Large intestine (tissue), 3 donors: Measurements from ENCODE around the gene CLDN24. TPM values are rescaled to one million over a fixed set of nuclear protein-coding genes. Genes with fewer than 3 reads are reported as not detected.

Source experiments
- DNase-seq, 2 donors: peaks; one replicate each; pipeline versions ENCODE4 v3.0.0 to v3.0.0-alpha.2; 2013
- H3K27ac ChIP-seq: one replicate; pipeline ENCODE4 v1.5.1; 2013; ENCODE audit warnings: low read length
- H3K27me3 ChIP-seq: 2 replicates; pipeline ENCODE4 v1.6.1; 2013; ENCODE audit warnings: low read length; ENCODE audit not compliant: control insufficient read depth, insufficient read depth
- H3K36me3 ChIP-seq: 2 replicates; pipeline ENCODE4 v1.6.1; 2013; ENCODE audit warnings: low read length; ENCODE audit not compliant: control insufficient read depth, insufficient read depth
- H3K4me1 ChIP-seq: one replicate; pipeline ENCODE4 v1.6.1; 2013; ENCODE audit warnings: low read length; ENCODE audit not compliant: control insufficient read depth, insufficient read depth
- H3K4me3 ChIP-seq: one replicate; pipeline ENCODE4 v1.5.1; 2013; ENCODE audit warnings: low read length
- H3K9me3 ChIP-seq: one replicate; pipeline ENCODE4 v1.6.1; 2013; ENCODE audit warnings: mild to moderate bottlenecking, low read depth, low read length, moderate library complexity; ENCODE audit not compliant: control insufficient read depth
- WGBS: methylation state at CpG from one replicate; pipeline ENCODE4 v1.1.5; 2013; ENCODE audit warnings: low lambda C conversion rate; ENCODE audit not compliant: insufficient coverage; 5-methylcytosine and 5-hydroxymethylcytosine counted together
- polyA plus RNA-seq: library from polyadenylated mRNA; unstranded; fragments of 120-200 nt; gene quantifications from one replicate; pipeline ENCODE4 v1.2.1, GENCODE V29; 2013

The CLDN24 gene
- polyA plus RNA-seq, 1 donor = 0.10 TPM

GRCh38 chr4:183303301-183303700, 18.9 kb downstream of the CLDN24 start:
- no peaks in the 10 kb centered on the region for H3K27me3 ChIP-seq
- H3K4me3 ChIP-seq = no peak overlapping the region
- H3K36me3 ChIP-seq = peaks cover 5% of the 10 kb centered on the region
- no peak for DNase-seq
- 100% methylated on average over 2 of the region's 4 CpGs for WGBS
- no peak overlapping the region for H3K27ac ChIP-seq
- H3K9me3 ChIP-seq = no peaks in the 10 kb centered on the region
- no peaks in the 10 kb centered on the region for H3K4me1 ChIP-seq

GRCh38 chr4:183300655-183301054, 21.6 kb downstream of the CLDN24 start:
- 100% methylated on average over 1 of the region's 5 CpGs for WGBS
- no peaks in the 10 kb centered on the region for H3K4me1 ChIP-seq
- H3K36me3 ChIP-seq = peaks cover 10% of the 10 kb centered on the region
- H3K9me3 ChIP-seq = no peaks in the 10 kb centered on the region
- H3K4me3 ChIP-seq = no peak overlapping the region
- H3K27ac ChIP-seq = no peak overlapping the region
- no peaks in the 10 kb centered on the region for H3K27me3 ChIP-seq
- DNase-seq = no peak

DNA sequence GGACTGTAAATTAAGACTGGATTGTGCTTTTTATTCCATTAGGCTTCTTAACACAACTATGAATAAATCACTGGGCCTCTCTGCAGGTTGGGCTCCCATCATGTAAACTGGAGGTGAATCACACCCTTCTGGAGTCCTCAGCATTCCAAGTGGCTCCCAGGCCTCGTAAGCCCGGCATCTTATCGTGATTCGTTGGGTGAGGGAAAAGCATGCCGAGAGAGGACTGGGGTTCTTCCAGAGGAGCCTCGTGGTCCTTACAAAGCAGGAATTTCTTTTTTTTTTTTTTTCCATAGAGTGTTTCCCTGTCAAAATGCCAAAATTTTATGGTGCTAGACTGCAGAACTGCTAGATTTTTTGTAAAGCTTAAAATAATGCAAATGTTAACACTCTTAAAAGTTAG, 22.2 kb downstream of the CLDN24 start:
- Histone ChIP-seq H3K27me3 (no peaks in the 10 kb centered on the region), H3K27ac (no peak overlapping the region), H3K9me3 (no peaks in the 10 kb centered on the region), H3K36me3 (peaks cover 10% of the 10 kb centered on the region), H3K4me3 (no peak overlapping the region), H3K4me1 (no peaks in the 10 kb centered on the region)
- WGBS = no CpG with 5 or more reads among the region's 6 CpGs
- DNase-seq = no peak

GRCh38 chr4:183299464-183299863, 22.8 kb downstream of the CLDN24 start:
- H3K9me3 ChIP-seq = no peaks in the 10 kb centered on the region
- H3K4me3 ChIP-seq = no peak overlapping the region
- peaks cover 9% of the 10 kb centered on the region for H3K36me3 ChIP-seq
- WGBS = no CpG with 5 or more reads among the region's 2 CpGs
- H3K27ac ChIP-seq = no peak overlapping the region
- H3K4me1 ChIP-seq = no peaks in the 10 kb centered on the region
- no peak for DNase-seq
- no peaks in the 10 kb centered on the region for H3K27me3 ChIP-seq

DNA sequence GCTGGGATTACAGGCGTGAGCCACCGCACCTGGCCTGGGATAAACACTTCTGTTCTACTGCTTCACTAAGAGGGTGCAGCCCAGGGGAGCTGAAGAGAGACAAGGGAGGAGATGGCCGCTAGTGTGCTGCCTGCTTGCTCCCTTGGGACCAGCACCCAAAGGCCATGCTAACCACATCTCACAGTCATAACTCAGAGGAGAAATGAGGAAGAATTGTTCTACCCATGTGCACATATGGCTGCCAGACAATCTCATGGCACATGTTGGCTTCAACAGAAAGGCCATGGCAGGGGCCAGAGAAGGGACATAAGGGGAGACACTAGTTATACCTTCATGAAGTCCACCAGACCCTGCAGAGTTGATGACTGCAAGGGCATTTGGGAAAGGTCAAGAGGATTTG, 24.6 kb downstream of the CLDN24 start:
- Histone ChIP-seq H3K4me3 (no peak overlapping the region), H3K4me1 (no peaks in the 10 kb centered on the region), H3K27ac (no peak overlapping the region), H3K27me3 (no peaks in the 10 kb centered on the region), H3K36me3 (peaks cover 4% of the 10 kb centered on the region), H3K9me3 (no peaks in the 10 kb centered on the region)
- no peak for DNase-seq
- no CpG with 5 or more reads among the region's 3 CpGs for WGBS

DNA sequence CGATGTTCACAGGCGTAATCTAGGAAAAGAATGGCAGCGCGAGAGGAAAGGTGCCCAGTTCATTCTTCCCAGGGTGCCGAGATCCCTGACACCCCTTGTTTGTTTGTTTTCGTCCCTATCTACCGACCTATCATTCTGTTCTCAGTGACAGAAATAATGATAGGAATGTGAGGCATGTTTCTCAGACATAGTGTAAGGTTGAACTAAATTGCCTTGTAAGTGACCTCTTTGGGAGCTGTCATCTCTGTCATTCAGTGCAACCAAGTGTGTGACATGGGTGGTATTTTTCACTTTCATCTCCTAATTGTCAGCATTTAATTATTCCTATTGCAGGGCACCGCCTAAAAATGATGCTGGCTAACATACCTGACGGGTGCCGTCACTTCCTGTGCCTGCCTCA, 26.5 kb downstream of the CLDN24 start:
- H3K27ac ChIP-seq = no peak overlapping the region
- WGBS = no CpG with 5 or more reads among the region's 10 CpGs
- H3K36me3 ChIP-seq = peaks cover 8% of the 10 kb centered on the region
- no peak overlapping the region for H3K4me3 ChIP-seq
- no peaks in the 10 kb centered on the region for H3K9me3 ChIP-seq
- DNase-seq = no peak
- H3K27me3 ChIP-seq = no peaks in the 10 kb centered on the region
- no peaks in the 10 kb centered on the region for H3K4me1 ChIP-seq

GRCh38 chr4:183291070-183291469, 31.2 kb downstream of the CLDN24 start:
- Histone ChIP-seq H3K4me3 (no peak overlapping the region), H3K27ac (no peak overlapping the region), H3K4me1 (peaks cover 31% of the 10 kb centered on the region), H3K36me3 (peaks cover 9% of the 10 kb centered on the region), H3K27me3 (no peaks in the 10 kb centered on the region), H3K9me3 (no peaks in the 10 kb centered on the region)
- DNase-seq = no peak
- WGBS = no CpG with 5 or more reads among the region's 2 CpGs

GRCh38 chr4:183289688-183290087, 32.5 kb downstream of the CLDN24 start:
- Histone ChIP-seq H3K27me3 (no peaks in the 10 kb centered on the region), H3K9me3 (no peaks in the 10 kb centered on the region), H3K4me3 (no peak overlapping the region), H3K36me3 (peaks cover 13% of the 10 kb centered on the region), H3K27ac (no peak overlapping the region), H3K4me1 (peaks cover 43% of the 10 kb centered on the region)
- no peak for DNase-seq
- 100% methylated on average over 2 of the region's 5 CpGs for WGBS

GRCh38 chr4:183288955-183289354, 33.3 kb downstream of the CLDN24 start:
- no CpG with 5 or more reads among the region's 2 CpGs for WGBS
- no peak overlapping the region for H3K4me3 ChIP-seq
- DNase-seq = no peak
- H3K9me3 ChIP-seq = no peaks in the 10 kb centered on the region
- H3K27ac ChIP-seq = peak overlapping the region; percentile 91
- peaks cover 13% of the 10 kb centered on the region for H3K36me3 ChIP-seq
- H3K4me1 ChIP-seq = peaks cover 47% of the 10 kb centered on the region
- no peaks in the 10 kb centered on the region for H3K27me3 ChIP-seq

GRCh38 chr4:183287677-183288076, 34.5 kb downstream of the CLDN24 start:
- Histone ChIP-seq H3K9me3 (no peaks in the 10 kb centered on the region), H3K36me3 (peaks cover 17% of the 10 kb centered on the region), H3K4me1 (peaks cover 47% of the 10 kb centered on the region), H3K27me3 (no peaks in the 10 kb centered on the region), H3K4me3 (peak overlapping the region; percentile 19), H3K27ac (peak overlapping the region; percentile 91)
- no peak for DNase-seq
- no CpG with 5 or more reads among the region's 6 CpGs for WGBS

DNA sequence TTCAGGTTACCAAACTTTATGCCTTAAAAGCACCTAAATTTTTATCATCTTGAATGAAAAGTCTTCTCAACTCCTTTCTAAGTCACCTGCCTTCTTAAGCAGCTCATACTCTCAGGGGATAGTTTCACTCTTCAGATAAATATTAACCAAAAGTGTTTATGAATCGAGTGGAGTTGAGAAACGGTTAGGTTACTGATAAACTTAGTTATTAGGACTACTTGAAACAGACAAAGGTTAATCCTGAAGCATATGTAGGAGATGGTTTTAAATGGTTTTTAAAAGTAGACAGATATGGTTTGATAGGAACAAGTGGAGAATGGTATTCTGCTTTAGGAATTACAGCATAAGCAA, 34.9 kb downstream of the CLDN24 start:
- Histone ChIP-seq H3K27ac (peak overlapping the region; percentile 91), H3K9me3 (no peaks in the 10 kb centered on the region), H3K4me1 (peaks cover 49% of the 10 kb centered on the region), H3K4me3 (peak overlapping the region; percentile 19), H3K36me3 (peaks cover 19% of the 10 kb centered on the region), H3K27me3 (no peaks in the 10 kb centered on the region)
- WGBS = 0% methylated on average over 1 of the region's 2 CpGs
- peak; percentile 71 to 90 for DNase-seq
